Measurements from ENCODE around the gene MYOM3. TPM values are rescaled to one million over a fixed set of nuclear protein-coding genes. Genes with fewer than 3 reads are reported as not detected.

MYOM3 gene
- not detected for polyA plus RNA-seq (2013, experiment 1 of 2)
- polyA plus RNA-seq (2013, experiment 2 of 2), result not detected

- Histone ChIP-seq H3K14ac (ENCODE audit: low read length in 2 of 2) (no peak within 1 kb of the TSS), H2BK12ac (ENCODE audit: low read length in 2 of 2) (no peak within 1 kb of the TSS), H3K27me3 (ENCODE audit: control insufficient read depth in 1 of 2, insufficient read depth in 1 of 2, low read length in 2 of 2) (peaks cover 25 to 30% of the 10 kb centered on the region in 2 experiments), H3K9me3 (ENCODE audit: control insufficient read depth, low read length) (no peaks in the 10 kb centered on the region), H3K79me1 (replicated peaks; ENCODE audit: low read length, poor library complexity, severe bottlenecking) (no peaks in the 10 kb centered on the region), H3K18ac (ENCODE audit: low read depth in 1 of 2, low read length in 2 of 2) (no peak within 1 kb of the TSS), H2BK5ac (ENCODE audit: low read depth, low read length, poor library complexity, severe bottlenecking) (no peak within 1 kb of the TSS), H3K4me2 (ENCODE audit: low read length, poor library complexity, severe bottlenecking) (no peak within 1 kb of the TSS), H3K27ac (ENCODE audit: low read length, poor library complexity, severe bottlenecking) (no peak within 1 kb of the TSS), H2AFZ (ENCODE audit: low read depth, low read length) (no peak within 1 kb of the TSS), H3K23ac (ENCODE audit: low read length in 2 of 2) (no peak within 1 kb of the TSS), H4K8ac (ENCODE audit: low read length) (no peak within 1 kb of the TSS), H3K9ac (ENCODE audit: low read length) (peak within 1 kb of the TSS; percentile 67), H4K91ac (ENCODE audit: low read length) (no peak within 1 kb of the TSS), H2BK15ac (ENCODE audit: low read depth, poor library complexity, severe bottlenecking) (no peak within 1 kb of the TSS), H2BK120ac (ENCODE audit: low read depth, low read length) (no peak within 1 kb of the TSS), H3K36me3 (ENCODE audit: control insufficient read depth in 1 of 2, insufficient read depth in 2 of 2, low read depth in 1 of 2, low read length in 2 of 2) (no peaks in the 10 kb centered on the region), H2AK5ac (ENCODE audit: low read length, severe bottlenecking) (peak within 1 kb of the TSS; percentile 15), H3K4me1 (ENCODE audit: control insufficient read depth, insufficient read depth, low read depth, low read length) (peaks cover 23% of the 10 kb centered on the region), H3K4ac (ENCODE audit: low read depth in 1 of 2, low read length in 2 of 2) (no peak within 1 kb of the TSS), H3K4me3 (ENCODE audit: insufficient read depth in 1 of 2, low read depth in 1 of 2, low read length in 2 of 2) (peak within 1 kb of the TSS in 1 of 2 experiments; percentile 64)
- whole genome bisulfite sequencing, result 59% methylated on average over 27 of the region's 27 CpGs
- DNase-seq, result peak; percentile 59
Observed at GRCh38 chr1:24111996-24112779, at the start of gene MYOM3. TSS of gene MYOM3 (minus strand) at chr1:24112135. CDS start at chr1:24108636, 3,499 bp downstream.

GRCh38 chr1:24161270-24161669, 49.3 kb upstream of the MYOM3 start:
- Histone ChIP-seq H2AK5ac (ENCODE audit: low read length, severe bottlenecking) (no peak overlapping the region), H2BK5ac (ENCODE audit: low read depth, low read length, poor library complexity, severe bottlenecking) (no peak overlapping the region), H3K79me1 (replicated peaks; ENCODE audit: low read length, poor library complexity, severe bottlenecking) (no peaks in the 10 kb centered on the region), H3K9me3 (ENCODE audit: control insufficient read depth, low read length) (no peaks in the 10 kb centered on the region), H3K14ac (ENCODE audit: low read length in 2 of 2) (no peak overlapping the region), H3K4ac (ENCODE audit: low read depth in 1 of 2, low read length in 2 of 2) (no peak overlapping the region), H2BK120ac (ENCODE audit: low read depth, low read length) (no peak overlapping the region), H4K8ac (ENCODE audit: low read length) (no peak overlapping the region), H3K4me2 (ENCODE audit: low read length, poor library complexity, severe bottlenecking) (no peak overlapping the region), H3K18ac (ENCODE audit: low read depth in 1 of 2, low read length in 2 of 2) (no peak overlapping the region), H3K4me1 (ENCODE audit: control insufficient read depth, insufficient read depth, low read depth, low read length) (no peaks in the 10 kb centered on the region), H2AFZ (ENCODE audit: low read depth, low read length) (no peak overlapping the region), H3K36me3 (ENCODE audit: control insufficient read depth in 1 of 2, insufficient read depth in 2 of 2, low read depth in 1 of 2, low read length in 2 of 2) (no peaks in the 10 kb centered on the region), H3K27me3 (ENCODE audit: control insufficient read depth in 1 of 2, insufficient read depth in 1 of 2, low read length in 2 of 2) (peaks cover 25 to 80% of the 10 kb centered on the region in 2 experiments), H2BK12ac (ENCODE audit: low read length in 2 of 2) (no peak overlapping the region), H3K4me3 (ENCODE audit: insufficient read depth in 1 of 2, low read depth in 1 of 2, low read length in 2 of 2) (no peak overlapping the region), H3K27ac (ENCODE audit: low read length, poor library complexity, severe bottlenecking) (no peak overlapping the region), H3K23ac (ENCODE audit: low read length in 2 of 2) (no peak overlapping the region), H3K9ac (ENCODE audit: low read length) (no peak overlapping the region), H2BK15ac (ENCODE audit: low read depth, poor library complexity, severe bottlenecking) (no peak overlapping the region), H4K91ac (ENCODE audit: low read length) (no peak overlapping the region)
- 90% methylated on average over 4 of the region's 4 CpGs for WGBS
- no peak for DNase-seq

- Histone ChIP-seq H2AK5ac (ENCODE audit: low read length, severe bottlenecking) (no peak overlapping the region), H3K79me1 (replicated peaks; ENCODE audit: low read length, poor library complexity, severe bottlenecking) (no peaks in the 10 kb centered on the region), H2BK15ac (ENCODE audit: low read depth, poor library complexity, severe bottlenecking) (no peak overlapping the region), H3K27me3 (ENCODE audit: control insufficient read depth in 1 of 2, insufficient read depth in 1 of 2, low read length in 2 of 2) (peaks cover 22 to 75% of the 10 kb centered on the region in 2 experiments), H3K23ac (ENCODE audit: low read length in 2 of 2) (no peak overlapping the region), H2BK12ac (ENCODE audit: low read length in 2 of 2) (no peak overlapping the region), H3K4me1 (ENCODE audit: control insufficient read depth, insufficient read depth, low read depth, low read length) (peaks cover 3% of the 10 kb centered on the region), H3K9ac (ENCODE audit: low read length) (no peak overlapping the region), H4K8ac (ENCODE audit: low read length) (no peak overlapping the region), H3K36me3 (ENCODE audit: control insufficient read depth in 1 of 2, insufficient read depth in 2 of 2, low read depth in 1 of 2, low read length in 2 of 2) (no peaks in the 10 kb centered on the region), H3K18ac (ENCODE audit: low read depth in 1 of 2, low read length in 2 of 2) (no peak overlapping the region), H3K4me2 (ENCODE audit: low read length, poor library complexity, severe bottlenecking) (no peak overlapping the region), H2BK5ac (ENCODE audit: low read depth, low read length, poor library complexity, severe bottlenecking) (no peak overlapping the region), H3K4ac (ENCODE audit: low read depth in 1 of 2, low read length in 2 of 2) (no peak overlapping the region), H3K27ac (ENCODE audit: low read length, poor library complexity, severe bottlenecking) (no peak overlapping the region), H3K4me3 (ENCODE audit: insufficient read depth in 1 of 2, low read depth in 1 of 2, low read length in 2 of 2) (no peak overlapping the region), H3K9me3 (ENCODE audit: control insufficient read depth, low read length) (no peaks in the 10 kb centered on the region), H2BK120ac (ENCODE audit: low read depth, low read length) (no peak overlapping the region), H3K14ac (ENCODE audit: low read length in 2 of 2) (no peak overlapping the region), H4K91ac (ENCODE audit: low read length) (no peak overlapping the region), H2AFZ (ENCODE audit: low read depth, low read length) (no peak overlapping the region)
- no peak for DNase-seq
- WGBS, result 82% methylated on average over 5 of the region's 5 CpGs
Observed at GRCh38 chr1:24159366-24159765, 47.4 kb upstream of the MYOM3 start.

GRCh38 chr1:24157918-24158481, 46.1 kb upstream of the MYOM3 start:
- Histone ChIP-seq H3K23ac (ENCODE audit: low read length in 2 of 2) (no peak overlapping the region), H3K4me3 (ENCODE audit: insufficient read depth in 1 of 2, low read depth in 1 of 2, low read length in 2 of 2) (no peak overlapping the region), H2AFZ (ENCODE audit: low read depth, low read length) (no peak overlapping the region), H3K79me1 (replicated peaks; ENCODE audit: low read length, poor library complexity, severe bottlenecking) (no peaks in the 10 kb centered on the region), H3K4ac (ENCODE audit: low read depth in 1 of 2, low read length in 2 of 2) (no peak overlapping the region), H2BK15ac (ENCODE audit: low read depth, poor library complexity, severe bottlenecking) (no peak overlapping the region), H3K27ac (ENCODE audit: low read length, poor library complexity, severe bottlenecking) (no peak overlapping the region), H2BK5ac (ENCODE audit: low read depth, low read length, poor library complexity, severe bottlenecking) (no peak overlapping the region), H4K91ac (ENCODE audit: low read length) (no peak overlapping the region), H3K9ac (ENCODE audit: low read length) (no peak overlapping the region), H3K27me3 (ENCODE audit: control insufficient read depth in 1 of 2, insufficient read depth in 1 of 2, low read length in 2 of 2) (peaks cover 17 to 73% of the 10 kb centered on the region in 2 experiments), H3K9me3 (ENCODE audit: control insufficient read depth, low read length) (no peaks in the 10 kb centered on the region), H2AK5ac (ENCODE audit: low read length, severe bottlenecking) (no peak overlapping the region), H3K14ac (ENCODE audit: low read length in 2 of 2) (no peak overlapping the region), H3K4me1 (ENCODE audit: control insufficient read depth, insufficient read depth, low read depth, low read length) (peaks cover 3% of the 10 kb centered on the region), H3K4me2 (ENCODE audit: low read length, poor library complexity, severe bottlenecking) (no peak overlapping the region), H4K8ac (ENCODE audit: low read length) (no peak overlapping the region), H2BK12ac (ENCODE audit: low read length in 2 of 2) (no peak overlapping the region), H3K36me3 (ENCODE audit: control insufficient read depth in 1 of 2, insufficient read depth in 2 of 2, low read depth in 1 of 2, low read length in 2 of 2) (no peaks in the 10 kb centered on the region), H3K18ac (ENCODE audit: low read depth in 1 of 2, low read length in 2 of 2) (no peak overlapping the region), H2BK120ac (ENCODE audit: low read depth, low read length) (no peak overlapping the region)
- peak; percentile 18 for DNase-seq
- 84% methylated on average over 6 of the region's 6 CpGs for WGBS
